Skeletal muscle cell (primary cell): ENCODE data around the gene STX3.
"Not testable (repeated sequence)": the region's sequence is repeated elsewhere in the genome, so short reads cannot be mapped to it uniquely, and the experiment has no call there.

Source experiments
- DNase-seq: peaks from one replicate; pipeline ENCODE4 v3.0.0-alpha.2; 2010; ENCODE audit warnings: low read depth
- H3K4me3 ChIP-seq: 2 replicates; pipeline ENCODE4 v1.5.1; 2011; ENCODE audit warnings: low read depth, mild to moderate bottlenecking, control low read depth, low read length, moderate library complexity

Gene STX3

GRCh38 chr11:59783632-59784090 is 28.5 kb downstream of the STX3 start:
- no peak overlapping the region for H3K4me3 ChIP-seq
- DNase-seq = no peak

- not testable (repeated sequence) for DNase-seq, H3K4me3 ChIP-seq
These were observed 29.3 kb downstream of the STX3 start for GRCh38 chr11:59784441-59784840.

DNA sequence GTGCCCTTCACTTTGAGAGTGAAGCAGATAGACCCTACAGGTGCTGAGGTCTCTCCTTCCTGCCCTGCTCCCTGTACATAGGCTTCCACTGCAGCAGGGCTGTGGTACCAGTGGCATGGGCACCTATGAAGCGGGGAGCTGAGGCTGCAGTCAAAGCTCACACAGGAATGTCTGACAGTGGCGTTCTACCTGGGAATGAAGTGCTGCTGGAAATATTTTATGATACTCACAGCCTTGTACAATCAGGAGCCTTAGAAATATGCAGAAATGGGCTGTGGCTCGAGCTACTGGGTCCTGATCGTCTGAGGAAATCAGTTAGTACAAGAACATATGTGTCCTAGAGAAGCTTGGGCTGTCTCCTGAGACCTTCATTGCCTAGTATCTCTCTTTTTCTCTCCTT is 30.6 kb downstream of the STX3 start:
- H3K4me3 ChIP-seq = no peak overlapping the region
- DNase-seq = no peak

- no peak overlapping the region for H3K4me3 ChIP-seq
- DNase-seq = no peak
These were observed 32.0 kb downstream of the STX3 start for GRCh38 chr11:59787255-59787588.

- DNase-seq = peak; percentile 44
- no peak overlapping the region for H3K4me3 ChIP-seq
These were observed 32.6 kb downstream of the STX3 start for GRCh38 chr11:59787816-59788215.

DNA sequence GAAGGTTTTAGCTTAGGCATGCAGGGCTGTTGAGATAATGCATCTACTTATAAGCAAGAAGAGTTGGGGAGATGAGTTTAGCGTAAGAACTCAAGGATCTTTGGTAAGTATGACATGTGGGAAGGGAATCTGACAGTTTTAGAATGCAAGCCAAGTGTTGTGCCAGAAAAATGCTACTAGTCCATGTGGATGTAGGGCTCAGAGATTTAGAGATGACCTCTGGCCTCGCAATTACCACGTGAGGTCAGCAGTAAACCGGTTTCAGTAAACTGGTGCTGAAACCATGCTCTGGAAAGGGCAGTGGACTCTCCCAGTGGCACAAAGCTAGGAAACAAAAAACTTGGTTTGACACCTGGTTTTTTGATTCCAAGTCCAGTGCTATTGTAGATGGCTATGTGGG is 36.5 kb downstream of the STX3 start:
- no peak overlapping the region for H3K4me3 ChIP-seq
- DNase-seq = no peak

DNA sequence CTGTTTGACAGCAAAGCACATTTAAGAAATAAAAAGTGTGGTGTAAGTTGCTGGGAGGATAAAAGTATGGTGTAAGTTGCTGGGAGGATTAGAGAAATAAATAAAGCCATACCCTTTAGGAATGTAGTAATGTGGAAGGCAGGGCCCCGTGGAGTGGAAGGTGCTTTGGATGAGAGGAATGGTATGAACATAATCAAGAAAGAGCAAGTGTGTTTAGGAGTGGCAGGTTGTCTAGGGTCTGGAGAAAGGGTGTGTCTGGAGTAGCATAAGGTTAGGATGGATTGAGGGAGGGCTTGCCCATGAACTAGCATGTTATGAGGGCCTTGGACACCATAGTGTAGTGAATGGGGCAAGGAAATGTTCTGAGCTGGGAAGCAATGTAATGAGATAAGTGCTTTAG is 37.3 kb downstream of the STX3 start:
- no peak for DNase-seq
- H3K4me3 ChIP-seq = no peak overlapping the region

DNA sequence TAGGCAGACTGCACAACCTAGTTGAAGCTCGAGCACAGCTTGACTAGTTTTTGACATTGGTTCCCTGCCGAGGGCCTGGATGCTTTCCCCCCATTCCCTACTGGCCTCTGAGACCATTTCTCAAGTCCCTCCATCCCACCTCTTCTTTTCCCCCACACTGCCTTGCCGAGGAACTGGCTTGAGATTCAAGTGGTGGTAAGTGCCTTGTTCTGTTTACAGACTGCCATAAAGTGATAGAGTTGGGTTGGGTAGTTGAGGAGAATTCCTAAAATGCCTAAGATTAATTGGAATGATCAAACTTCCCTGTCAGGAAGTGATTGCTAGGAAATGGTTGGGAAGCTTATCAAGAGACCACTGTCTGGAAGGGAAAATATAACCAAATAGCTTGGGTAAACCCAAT is 39.2 kb downstream of the STX3 start:
- DNase-seq = no peak
- no peak overlapping the region for H3K4me3 ChIP-seq

DNA sequence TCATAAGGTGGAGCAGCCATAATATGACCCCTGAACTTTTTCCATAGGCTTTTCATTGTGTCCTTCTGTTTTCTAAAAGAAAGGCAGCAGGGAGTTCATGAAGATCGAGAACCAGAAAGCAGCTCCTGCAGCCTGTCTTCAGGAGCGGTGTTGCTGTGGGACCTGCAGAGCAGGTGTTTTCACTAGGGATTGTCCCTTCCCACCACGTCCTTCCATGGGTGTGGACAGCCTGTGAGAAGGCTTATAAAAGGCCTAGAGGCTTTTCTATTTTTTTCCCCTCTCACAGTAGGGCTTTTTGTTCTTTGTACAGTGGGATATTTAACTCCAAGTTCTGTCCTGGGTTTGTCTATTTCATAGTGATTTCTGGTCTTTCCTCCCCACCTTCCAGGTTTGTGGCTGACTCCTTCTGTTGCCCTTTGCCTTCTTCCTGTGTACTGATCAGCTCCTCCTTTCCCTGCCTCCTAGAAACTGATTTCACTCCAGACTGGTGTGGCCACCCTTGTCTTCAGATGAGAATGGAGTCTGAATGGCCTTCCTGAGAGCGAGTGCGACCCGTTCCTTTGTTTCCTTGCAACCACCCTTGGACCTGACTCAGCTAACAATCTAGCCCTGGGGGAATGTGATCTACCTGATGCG is 45.3 kb downstream of the STX3 start:
- no peak overlapping the region for H3K4me3 ChIP-seq
- DNase-seq = no peak

DNA sequence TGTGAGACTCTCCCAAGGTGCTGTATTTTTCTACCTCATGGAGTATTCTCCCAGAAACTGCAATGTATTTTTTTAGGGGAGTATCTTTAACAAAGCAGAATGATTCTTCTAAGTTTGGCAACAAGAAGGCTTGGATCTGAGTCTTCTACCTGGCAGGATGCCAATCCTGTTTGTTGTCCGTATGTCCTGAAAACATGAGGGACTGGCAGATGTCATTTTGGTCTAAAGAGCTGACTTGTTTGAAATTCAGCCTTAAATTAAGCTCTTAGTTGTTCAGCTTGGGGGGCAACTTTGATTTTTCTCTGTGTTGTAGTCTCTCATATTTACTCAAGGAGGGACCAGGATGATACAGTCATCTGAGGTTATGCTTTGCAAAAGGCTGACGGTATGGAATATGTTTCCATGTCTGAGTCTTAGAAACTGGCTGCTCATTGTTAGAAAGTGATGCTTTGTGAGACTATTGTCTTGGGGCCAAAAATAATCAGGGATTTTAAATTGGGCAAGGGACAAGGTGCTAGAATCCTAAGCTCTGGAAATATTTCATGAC is 46.1 kb downstream of the STX3 start:
- DNase-seq = no peak
- H3K4me3 ChIP-seq = no peak overlapping the region

DNA sequence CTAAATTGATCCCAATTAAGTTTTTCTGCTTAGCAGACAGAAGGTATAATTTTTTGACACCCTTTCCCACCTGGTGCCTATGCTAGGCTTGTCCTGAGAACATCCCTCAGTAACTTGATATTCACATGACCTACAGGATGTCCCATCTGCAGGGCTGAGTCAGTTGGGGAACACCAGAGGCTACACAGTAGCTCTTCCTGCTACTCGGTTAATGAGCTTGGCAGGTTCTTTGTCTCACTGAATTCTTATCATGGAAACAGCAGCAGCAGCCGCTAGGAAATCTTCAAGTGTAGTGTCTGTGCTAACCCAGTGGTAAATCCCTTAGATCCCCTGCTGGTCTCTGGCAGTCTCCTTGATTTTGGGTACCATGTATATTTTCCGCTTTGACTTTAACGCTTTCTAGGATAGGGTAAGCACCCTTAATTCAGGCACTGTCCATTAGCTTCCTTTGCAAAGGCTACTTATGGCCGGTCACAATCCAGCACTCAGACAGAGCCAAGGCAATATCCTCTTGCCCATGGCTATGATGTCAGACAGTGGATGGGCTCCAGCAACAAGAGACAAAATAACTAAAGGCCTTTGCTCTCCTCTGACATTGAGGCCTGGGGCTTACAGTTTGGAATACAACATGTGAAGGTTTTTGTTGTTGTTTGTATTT is 46.9 kb downstream of the STX3 start:
- no peak overlapping the region for H3K4me3 ChIP-seq
- DNase-seq = no peak

GRCh38 chr11:59802639-59803176 is 47.5 kb downstream of the STX3 start:
- DNase-seq = no peak
- no peak overlapping the region for H3K4me3 ChIP-seq

DNA sequence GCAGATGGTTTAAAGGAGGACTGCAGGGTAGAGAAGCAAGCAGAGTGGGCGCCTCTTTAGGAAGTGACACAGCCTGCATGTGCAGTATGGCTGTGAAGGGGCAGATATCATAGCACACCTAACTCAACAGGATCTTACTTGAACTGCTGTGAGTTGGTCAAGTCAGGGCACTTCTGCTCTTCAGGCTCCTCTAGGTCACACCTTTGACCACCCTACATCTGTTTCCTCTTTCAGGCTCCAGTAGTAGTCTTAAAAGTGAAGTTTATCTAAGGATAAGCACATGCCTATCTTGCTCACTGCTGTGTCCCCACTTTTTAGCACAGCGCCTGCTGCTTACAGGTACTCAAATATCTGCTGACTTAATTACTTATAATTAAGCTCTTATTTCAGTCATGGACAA is 48.9 kb downstream of the STX3 start:
- H3K4me3 ChIP-seq = no peak overlapping the region
- no peak for DNase-seq

DNA sequence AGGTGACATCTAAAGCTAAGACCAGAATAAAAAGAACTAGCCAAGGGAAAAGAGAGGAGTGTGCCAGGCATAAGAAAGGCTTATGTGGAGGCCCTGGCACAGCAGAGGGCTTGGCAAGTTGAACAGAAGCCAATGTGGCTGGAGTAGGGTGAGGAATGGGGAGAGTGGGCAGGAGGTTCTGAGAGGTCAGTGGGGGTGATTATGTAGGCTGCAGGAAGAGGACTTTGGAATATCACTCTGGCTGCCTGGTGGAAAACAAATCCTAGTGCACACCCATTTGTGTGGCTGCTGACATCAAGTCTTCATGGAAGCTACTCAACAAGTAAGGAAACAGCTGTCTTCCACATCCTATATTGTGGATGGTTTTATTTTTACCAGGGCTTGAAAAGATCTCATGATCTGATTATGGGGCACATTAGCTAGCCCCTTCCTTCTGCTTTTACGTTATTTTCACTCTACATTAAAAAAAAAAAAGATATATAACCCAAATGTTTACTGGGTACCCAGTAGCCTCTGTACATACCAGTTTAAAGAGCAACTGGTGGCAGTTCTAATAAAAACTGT is 52.0 kb downstream of the STX3 start:
- H3K4me3 ChIP-seq = no peak overlapping the region
- no peak for DNase-seq

DNA sequence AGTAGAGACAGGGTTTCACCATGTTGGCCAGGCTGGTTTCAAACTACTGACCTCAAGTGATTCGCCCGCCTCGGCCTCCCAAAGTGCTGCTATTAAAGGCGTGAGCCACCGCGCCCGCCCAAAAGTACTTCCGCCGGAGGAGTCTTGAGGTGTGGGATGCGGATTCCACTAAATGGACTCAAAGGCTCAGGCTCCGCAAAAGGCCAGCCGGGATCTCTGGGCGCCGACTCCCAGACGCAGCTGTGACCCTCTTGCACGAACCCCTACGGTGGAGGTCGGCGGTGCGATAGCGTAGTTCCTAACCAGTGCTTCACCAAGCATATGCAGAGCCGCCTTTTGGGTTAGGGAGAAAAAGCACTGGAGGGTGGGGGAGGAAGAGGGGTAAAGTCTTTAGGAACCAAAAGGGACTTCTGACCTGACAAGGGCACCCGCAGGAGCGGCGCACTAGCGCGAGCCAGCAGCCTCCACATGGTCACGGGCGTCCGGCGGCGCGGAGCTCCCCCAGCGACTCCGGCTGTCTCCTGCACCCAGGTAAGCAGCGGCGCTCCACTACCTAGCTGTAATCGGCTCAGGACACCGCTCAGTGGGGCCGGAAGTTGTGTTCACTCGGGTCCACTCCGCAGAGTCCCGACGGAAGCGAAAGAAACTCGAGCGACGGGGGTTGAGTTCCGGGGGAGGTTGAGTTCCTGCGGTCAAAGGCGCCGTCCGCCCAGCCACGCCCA is 55.2 kb downstream of the STX3 start, which contains the start of gene MRPL16:
TSS of gene MRPL16 (minus strand) at position 590 of the 722 bp plus-strand sequence. CDS start at position 470, 120 bp downstream.
- peak within 1 kb of the TSS; percentile 99 for H3K4me3 ChIP-seq
- DNase-seq = peak; percentile 53

DNA sequence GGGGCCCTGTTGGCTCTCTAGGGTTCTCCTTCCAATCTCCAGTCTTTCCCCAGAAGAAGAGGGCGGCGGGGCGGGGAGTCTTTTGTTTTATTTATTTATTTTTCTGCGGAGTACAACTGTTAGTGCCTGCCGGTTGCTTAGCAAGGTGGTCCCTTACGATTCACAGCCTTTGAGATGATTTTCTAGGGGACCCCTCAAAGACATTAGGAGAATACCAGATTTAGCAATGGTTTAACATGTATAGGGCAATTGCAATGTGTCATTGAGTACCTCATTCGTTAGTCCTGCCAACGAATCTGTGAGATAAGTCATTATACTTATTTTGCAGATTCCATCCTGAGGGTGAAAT is 55.7 kb downstream of the STX3 start:
- no peak for DNase-seq
- H3K4me3 ChIP-seq = peak overlapping the region; percentile 99

GRCh38 chr11:59812220-59812619 is 57.0 kb downstream of the STX3 start:
- no peak for DNase-seq
- no peak overlapping the region for H3K4me3 ChIP-seq

GRCh38 chr11:59813364-59813763 is 58.2 kb downstream of the STX3 start:
- no peak for DNase-seq
- no peak overlapping the region for H3K4me3 ChIP-seq

- H3K4me3 ChIP-seq = no peak overlapping the region
- no peak for DNase-seq
These were observed 58.8 kb downstream of the STX3 start for GRCh38 chr11:59814021-59814420.

GRCh38 chr11:59815754-59816153 is 60.6 kb downstream of the STX3 start:
- DNase-seq = no peak

More at GRCh38 chr11:59815754-59816153, 60.6 kb downstream of the STX3 start:
- H3K4me3 ChIP-seq = no peak overlapping the region
